HEK293 (cell line): ENCODE data around the gene ZNF747.
A peak's percentile ranks its signal among the peaks of the same experiment; 100 is the strongest.

Experiments
- CTCF ChIA-PET: fragments of 350-600 bp; formaldehyde crosslinking; extraction: SDS; loops from one replicate; lab custom pipeline; 2021; ENCODE audit warnings: antibody characterized with exemption; lab: Yijun Ruan, JAX
- POLR2A ChIA-PET: fragments of 300-600 bp; formaldehyde crosslinking; extraction: SDS; loops from one replicate; lab custom pipeline; 2020; ENCODE audit warnings: antibody characterized with exemption, inconsistent platforms; lab: Yijun Ruan, JAX
- H3K27ac ChIP-seq: fragments of 200-500 bp; sonication (Bioruptor generic); 2 replicates; pipeline ENCODE4 v1.5.1; 2014; ENCODE audit warnings: low read depth, low read length, control low read depth, inconsistent platforms; ENCODE audit errors: extremely low read depth
- H3K36me3 ChIP-seq, 2 experiments: fragments of 200-500 bp in 1 of 2; sonication (Bioruptor generic) in 1 of 2; 1 replicate in 1 of 2; 2 replicates in 1 of 2; pipeline ENCODE4 v1.5.1; 2014 to 2017; ENCODE audit warnings: inconsistent platforms in 2 of 2, low read length in 2 of 2; ENCODE audit not compliant: control insufficient read depth in 2 of 2, insufficient read depth in 1 of 2
- H3K4me1 ChIP-seq: fragments of 200-500 bp; sonication (Bioruptor generic); 2 replicates; pipeline ENCODE4 v1.5.1; 2014; ENCODE audit warnings: mild to moderate bottlenecking, low read length, inconsistent platforms; ENCODE audit not compliant: control insufficient read depth, insufficient read depth
- H3K4me3 ChIP-seq: 2 replicates; pipeline ENCODE4 v1.5.1; 2011; ENCODE audit warnings: low read depth, mild to moderate bottlenecking, control low read depth, low read length, moderate library complexity
- H3K9me3 ChIP-seq: fragments of 200-500 bp; sonication (Bioruptor generic); 2 replicates; pipeline ENCODE4 v1.5.1; 2014; ENCODE audit warnings: low read depth, low read length, inconsistent platforms; ENCODE audit not compliant: control insufficient read depth, insufficient read depth
- EGR2 ChIP-seq: fragments of 450-650 bp; formaldehyde crosslinking; IDR thresholded peaks from 2 replicates; pipeline ENCODE4 v1.5.1; 2016; ENCODE audit warnings: low read depth, missing biosample characterization, missing genetic modification characterization
- GLIS1 ChIP-seq: fragments of 450-650 bp; formaldehyde crosslinking; IDR thresholded peaks from 2 replicates; pipeline ENCODE4 v1.5.1; 2016; ENCODE audit warnings: missing biosample characterization, missing genetic modification characterization
- GLIS2 ChIP-seq: fragments of 450-650 bp; formaldehyde crosslinking; IDR thresholded peaks from 2 replicates; pipeline ENCODE4 v1.5.1; 2016; ENCODE audit warnings: missing biosample characterization, missing genetic modification characterization
- IKZF3 ChIP-seq: fragments of 450-650 bp; IDR thresholded peaks from 2 replicates; pipeline ENCODE4 v1.5.0; 2018; ENCODE audit warnings: missing biosample characterization, mild to moderate bottlenecking, missing genetic modification characterization, moderate library complexity
- OSR2 ChIP-seq: fragments of 450-650 bp; formaldehyde crosslinking; IDR thresholded peaks from 2 replicates; pipeline ENCODE4 v1.5.1; 2016; ENCODE audit warnings: missing biosample characterization, missing genetic modification characterization
- SP2 ChIP-seq: fragments of 450-650 bp; formaldehyde crosslinking; IDR thresholded peaks from 2 replicates; pipeline ENCODE4 v1.5.1; 2016; ENCODE audit warnings: missing biosample characterization, missing genetic modification characterization
- SP7 ChIP-seq: fragments of 450-650 bp; formaldehyde crosslinking; IDR thresholded peaks from 2 replicates; pipeline ENCODE4 v1.5.1; 2016; ENCODE audit warnings: missing biosample characterization, missing genetic modification characterization
- WT1 ChIP-seq: fragments of 450-650 bp; formaldehyde crosslinking; IDR thresholded peaks from 2 replicates; pipeline ENCODE4 v1.5.1; 2016; ENCODE audit warnings: missing biosample characterization, missing genetic modification characterization
- ZBTB17 ChIP-seq: fragments of 450-650 bp; formaldehyde crosslinking; IDR thresholded peaks from 2 replicates; pipeline ENCODE4 v1.5.1; 2016; ENCODE audit warnings: missing biosample characterization, missing genetic modification characterization
- ZEB2 ChIP-seq: fragments of 450-650 bp; formaldehyde crosslinking; IDR thresholded peaks from 2 replicates; pipeline ENCODE4 v1.5.1; 2016; ENCODE audit warnings: missing biosample characterization, missing genetic modification characterization
- ZFHX2 ChIP-seq: fragments of 450-650 bp; formaldehyde crosslinking; conservative IDR thresholded peaks from 2 replicates; pipeline ENCODE4 v1.5.1; 2016; ENCODE audit warnings: missing biosample characterization, missing genetic modification characterization
- ZIC2 ChIP-seq: fragments of 450-650 bp; formaldehyde crosslinking; IDR thresholded peaks from 2 replicates; pipeline ENCODE4 v1.5.1; 2016; ENCODE audit warnings: missing biosample characterization, missing genetic modification characterization
- ZNF2 ChIP-seq: fragments of 450-650 bp; formaldehyde crosslinking; IDR thresholded peaks from 2 replicates; pipeline ENCODE4 v1.5.1; 2016; ENCODE audit warnings: missing biosample characterization, missing genetic modification characterization
- ZNF214 ChIP-seq: fragments of 450-650 bp; formaldehyde crosslinking; IDR thresholded peaks from 2 replicates; pipeline ENCODE4 v1.5.1; 2017; ENCODE audit warnings: missing biosample characterization, mild to moderate bottlenecking, missing genetic modification characterization, borderline replicate concordance
- ZNF223 ChIP-seq: fragments of 450-650 bp; formaldehyde crosslinking; IDR thresholded peaks from 2 replicates; pipeline ENCODE4 v1.5.1; 2016; ENCODE audit warnings: missing biosample characterization, missing genetic modification characterization
- ZNF324 ChIP-seq: fragments of 450-650 bp; formaldehyde crosslinking; IDR thresholded peaks from 2 replicates; pipeline ENCODE4 v1.5.1; 2016; ENCODE audit warnings: missing biosample characterization, missing genetic modification characterization
- ZNF341 ChIP-seq: fragments of 450-650 bp; formaldehyde crosslinking; IDR thresholded peaks from 2 replicates; pipeline ENCODE4; 2016; ENCODE audit warnings: low read depth, missing biosample characterization, missing genetic modification characterization
- ZNF366 ChIP-seq: fragments of 450-650 bp; formaldehyde crosslinking; conservative IDR thresholded peaks from 2 replicates; pipeline ENCODE4 v1.5.1; 2016; ENCODE audit warnings: missing biosample characterization, missing genetic modification characterization
- ZNF391 ChIP-seq: fragments of 450-650 bp; formaldehyde crosslinking; IDR thresholded peaks from 2 replicates; pipeline ENCODE4 v1.5.1; 2016; ENCODE audit warnings: low read depth, missing biosample characterization, missing genetic modification characterization, borderline replicate concordance
- ZNF394 ChIP-seq: fragments of 450-650 bp; formaldehyde crosslinking; IDR thresholded peaks from 2 replicates; pipeline ENCODE4 v1.5.1; 2016; ENCODE audit warnings: missing biosample characterization, missing genetic modification characterization, mild to moderate bottlenecking, moderate library complexity, borderline replicate concordance
- ZNF600 ChIP-seq: fragments of 450-650 bp; formaldehyde crosslinking; IDR thresholded peaks from 2 replicates; pipeline ENCODE4 v1.5.1; 2016; ENCODE audit warnings: missing biosample characterization, missing genetic modification characterization
- ZNF610 ChIP-seq: fragments of 450-650 bp; formaldehyde crosslinking; IDR thresholded peaks from 2 replicates; pipeline ENCODE4 v1.5.1; 2016; ENCODE audit warnings: missing biosample characterization, missing genetic modification characterization, borderline replicate concordance
- ZNF670 ChIP-seq: fragments of 450-650 bp; formaldehyde crosslinking; IDR thresholded peaks from 2 replicates; pipeline ENCODE4 v1.5.1; 2016; ENCODE audit warnings: missing biosample characterization, missing genetic modification characterization, low read depth
- ZNF701 ChIP-seq: fragments of 450-650 bp; formaldehyde crosslinking; IDR thresholded peaks from 2 replicates; pipeline ENCODE4 v1.5.1; 2016; ENCODE audit warnings: missing biosample characterization, missing genetic modification characterization
- ZNF76 ChIP-seq: fragments of 450-650 bp; formaldehyde crosslinking; IDR thresholded peaks from 2 replicates; pipeline ENCODE4; 2016; ENCODE audit warnings: low read depth, missing biosample characterization, missing genetic modification characterization, borderline replicate concordance
- ZNF777 ChIP-seq: fragments of 450-650 bp; formaldehyde crosslinking; IDR thresholded peaks from 2 replicates; pipeline ENCODE4 v1.5.1; 2017; ENCODE audit warnings: missing biosample characterization, missing genetic modification characterization, borderline replicate concordance
- ZSCAN23 ChIP-seq: fragments of 450-650 bp; formaldehyde crosslinking; IDR thresholded peaks from 2 replicates; pipeline ENCODE4 v1.5.1; 2016; ENCODE audit warnings: missing biosample characterization, missing genetic modification characterization
- TF ChIP-seq, protein P1 (sequence below): fragments of 450-650 bp; formaldehyde crosslinking; IDR thresholded peaks from 2 replicates; pipeline ENCODE4 v1.5.1; 2017; ENCODE audit warnings: missing biosample characterization, missing genetic modification characterization
- TF ChIP-seq, protein P2 (sequence below): fragments of 450-650 bp; formaldehyde crosslinking; IDR thresholded peaks from 2 replicates; pipeline ENCODE4 v1.5.1; 2017; ENCODE audit warnings: missing biosample characterization, missing genetic modification characterization
- TF ChIP-seq, protein P3 (sequence below): fragments of 450-650 bp; formaldehyde crosslinking; IDR thresholded peaks from 2 replicates; pipeline ENCODE4 v1.5.1; 2016; ENCODE audit warnings: missing biosample characterization, missing genetic modification characterization
- TF ChIP-seq, protein P4 (sequence below): fragments of 450-650 bp; formaldehyde crosslinking; IDR thresholded peaks from 2 replicates; pipeline ENCODE4 v1.5.1; 2016; ENCODE audit warnings: missing biosample characterization, missing genetic modification characterization

Gene ZNF747

DNA sequence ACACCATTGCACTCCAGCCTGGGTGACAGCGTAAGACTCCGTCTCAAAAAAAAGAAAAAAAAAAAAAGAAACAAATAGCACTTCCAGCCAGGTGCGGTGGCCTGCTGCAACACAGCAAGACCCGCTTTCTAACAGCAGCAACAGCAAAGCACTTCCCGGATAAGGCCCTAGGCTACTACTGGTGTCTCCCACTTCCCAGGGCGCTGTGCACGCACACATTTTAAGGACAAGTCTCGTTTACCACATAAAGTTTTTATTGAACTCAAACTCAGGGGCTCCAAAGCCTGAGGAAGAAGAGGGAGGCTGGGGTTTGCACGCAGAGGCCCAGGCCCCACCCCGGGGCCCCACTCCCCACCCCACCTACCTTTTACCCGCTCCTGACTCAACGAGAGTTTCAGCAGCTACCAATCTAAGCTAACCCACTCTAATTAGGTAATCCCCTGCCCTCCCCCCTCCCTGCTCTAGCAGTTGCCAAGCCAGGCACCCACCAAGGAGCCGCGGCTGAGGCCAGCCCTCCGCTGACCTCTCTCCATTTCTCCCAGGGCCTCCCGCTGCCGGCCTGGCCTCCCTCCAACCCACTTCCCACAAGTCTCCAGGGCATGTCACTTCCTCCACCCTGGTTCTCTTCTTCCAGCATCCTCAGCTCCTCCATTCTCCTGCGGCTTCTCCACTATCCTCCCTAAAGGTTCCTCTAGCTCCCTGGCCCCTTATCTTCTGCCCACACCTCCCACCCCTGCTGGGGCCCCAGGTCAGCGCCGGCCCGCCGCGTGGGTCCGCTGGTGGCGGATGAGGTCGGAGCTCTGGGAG is 10.7 kb downstream of the ZNF747 start:
- POLR2A ChIA-PET: interaction anchor here (0.6 to 2.1 kb wide), 11 partner anchors 10 to 473 kb away, joined by 3 to 9 read pairs (median 4); partner anchors contain the start of genes CD2BP2, TBX6, ZNF688 and ZNF764
- H3K4me3 ChIP-seq: no peak overlapping the region
- CTCF ChIA-PET: interaction anchor here (1.3 kb wide), 1 partner anchor 75 kb away, joined by 3 read pairs; no protein-coding TSS in a partner anchor
- H3K36me3 ChIP-seq: peaks cover 0 to 14% of the 10 kb centered on the region in 2 experiments; a peak in 1 of 3 replicates
- no peaks in the 10 kb centered on the region for H3K9me3 ChIP-seq
- H3K27ac ChIP-seq: no peak overlapping the region
- H3K4me1 ChIP-seq: peaks cover 9% of the 10 kb centered on the region
- peak; percentile 25; the same call in 1 of the 2 replicates for TF ChIP-seq SP2 (tag by site-specific recombination)
- TF ChIP-seq IKZF3 (tag by site-specific recombination): peak; percentile 55; the same call in 1 of the 2 replicates
- 0 out of 2 replicates have a peak, but pooled peaks have one; percentile 35 for TF ChIP-seq ZNF600 (tag by site-specific recombination)
- TF ChIP-seq ZNF341 (tag by site-specific recombination): 0 out of 2 replicates have a peak, but pooled peaks have one; percentile 8
- TF ChIP-seq, protein P1, sequence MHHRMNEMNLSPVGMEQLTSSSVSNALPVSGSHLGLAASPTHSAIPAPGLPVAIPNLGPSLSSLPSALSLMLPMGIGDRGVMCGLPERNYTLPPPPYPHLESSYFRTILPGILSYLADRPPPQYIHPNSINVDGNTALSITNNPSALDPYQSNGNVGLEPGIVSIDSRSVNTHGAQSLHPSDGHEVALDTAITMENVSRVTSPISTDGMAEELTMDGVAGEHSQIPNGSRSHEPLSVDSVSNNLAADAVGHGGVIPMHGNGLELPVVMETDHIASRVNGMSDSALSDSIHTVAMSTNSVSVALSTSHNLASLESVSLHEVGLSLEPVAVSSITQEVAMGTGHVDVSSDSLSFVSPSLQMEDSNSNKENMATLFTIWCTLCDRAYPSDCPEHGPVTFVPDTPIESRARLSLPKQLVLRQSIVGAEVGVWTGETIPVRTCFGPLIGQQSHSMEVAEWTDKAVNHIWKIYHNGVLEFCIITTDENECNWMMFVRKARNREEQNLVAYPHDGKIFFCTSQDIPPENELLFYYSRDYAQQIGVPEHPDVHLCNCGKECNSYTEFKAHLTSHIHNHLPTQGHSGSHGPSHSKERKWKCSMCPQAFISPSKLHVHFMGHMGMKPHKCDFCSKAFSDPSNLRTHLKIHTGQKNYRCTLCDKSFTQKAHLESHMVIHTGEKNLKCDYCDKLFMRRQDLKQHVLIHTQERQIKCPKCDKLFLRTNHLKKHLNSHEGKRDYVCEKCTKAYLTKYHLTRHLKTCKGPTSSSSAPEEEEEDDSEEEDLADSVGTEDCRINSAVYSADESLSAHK (tag by site-specific recombination): 0 out of 2 replicates have a peak, but pooled peaks have one; percentile 20
- TF ChIP-seq, protein P2, sequence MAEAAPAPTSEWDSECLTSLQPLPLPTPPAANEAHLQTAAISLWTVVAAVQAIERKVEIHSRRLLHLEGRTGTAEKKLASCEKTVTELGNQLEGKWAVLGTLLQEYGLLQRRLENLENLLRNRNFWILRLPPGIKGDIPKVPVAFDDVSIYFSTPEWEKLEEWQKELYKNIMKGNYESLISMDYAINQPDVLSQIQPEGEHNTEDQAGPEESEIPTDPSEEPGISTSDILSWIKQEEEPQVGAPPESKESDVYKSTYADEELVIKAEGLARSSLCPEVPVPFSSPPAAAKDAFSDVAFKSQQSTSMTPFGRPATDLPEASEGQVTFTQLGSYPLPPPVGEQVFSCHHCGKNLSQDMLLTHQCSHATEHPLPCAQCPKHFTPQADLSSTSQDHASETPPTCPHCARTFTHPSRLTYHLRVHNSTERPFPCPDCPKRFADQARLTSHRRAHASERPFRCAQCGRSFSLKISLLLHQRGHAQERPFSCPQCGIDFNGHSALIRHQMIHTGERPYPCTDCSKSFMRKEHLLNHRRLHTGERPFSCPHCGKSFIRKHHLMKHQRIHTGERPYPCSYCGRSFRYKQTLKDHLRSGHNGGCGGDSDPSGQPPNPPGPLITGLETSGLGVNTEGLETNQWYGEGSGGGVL (tag by site-specific recombination): peak; percentile 48
- TF ChIP-seq ZNF701 (tag by site-specific recombination): no peak
- TF ChIP-seq ZNF777 (tag by site-specific recombination): no peak
- TF ChIP-seq, protein P3, sequence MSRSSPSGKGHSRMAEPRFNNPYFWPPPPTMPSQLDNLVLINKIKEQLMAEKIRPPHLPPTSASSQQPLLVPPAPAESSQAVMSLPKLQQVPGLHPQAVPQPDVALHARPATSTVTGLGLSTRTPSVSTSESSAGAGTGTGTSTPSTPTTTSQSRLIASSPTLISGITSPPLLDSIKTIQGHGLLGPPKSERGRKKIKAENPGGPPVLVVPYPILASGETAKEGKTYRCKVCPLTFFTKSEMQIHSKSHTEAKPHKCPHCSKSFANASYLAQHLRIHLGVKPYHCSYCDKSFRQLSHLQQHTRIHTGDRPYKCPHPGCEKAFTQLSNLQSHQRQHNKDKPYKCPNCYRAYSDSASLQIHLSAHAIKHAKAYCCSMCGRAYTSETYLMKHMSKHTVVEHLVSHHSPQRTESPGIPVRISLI (tag by site-specific recombination): no peak
- no peak for TF ChIP-seq WT1 (tag by site-specific recombination)
- TF ChIP-seq ZNF610 (tag by site-specific recombination): 0 out of 2 replicates have a peak, but pooled peaks have one; percentile 23
- TF ChIP-seq EGR2: peak; percentile 92
- peak; percentile 87 for TF ChIP-seq ZNF76 (tag by site-specific recombination)
- peak; percentile 35; the same call in 1 of the 2 replicates for TF ChIP-seq GLIS1 (tag by site-specific recombination)
- no peak for TF ChIP-seq ZNF214
- peak; percentile 17; the same call in 1 of the 2 replicates for TF ChIP-seq ZBTB17 (tag by site-specific recombination)
- TF ChIP-seq ZNF670 (tag by site-specific recombination): no peak
- 0 out of 2 replicates have a peak, but pooled peaks have one; percentile 49 for TF ChIP-seq ZEB2 (tag by site-specific recombination)
- TF ChIP-seq ZNF324 (tag by site-specific recombination): no peak
- peak; percentile 95 for TF ChIP-seq ZIC2 (tag by site-specific recombination)
- TF ChIP-seq GLIS2 (tag by site-specific recombination): peak; percentile 65
- TF ChIP-seq ZNF366 (tag by site-specific recombination): 0 out of 2 replicates have a peak, but pooled peaks have one; percentile 11
- TF ChIP-seq ZFHX2: peak; percentile 86
- TF ChIP-seq ZSCAN23 (tag by site-specific recombination): no peak
- TF ChIP-seq, protein P4, sequence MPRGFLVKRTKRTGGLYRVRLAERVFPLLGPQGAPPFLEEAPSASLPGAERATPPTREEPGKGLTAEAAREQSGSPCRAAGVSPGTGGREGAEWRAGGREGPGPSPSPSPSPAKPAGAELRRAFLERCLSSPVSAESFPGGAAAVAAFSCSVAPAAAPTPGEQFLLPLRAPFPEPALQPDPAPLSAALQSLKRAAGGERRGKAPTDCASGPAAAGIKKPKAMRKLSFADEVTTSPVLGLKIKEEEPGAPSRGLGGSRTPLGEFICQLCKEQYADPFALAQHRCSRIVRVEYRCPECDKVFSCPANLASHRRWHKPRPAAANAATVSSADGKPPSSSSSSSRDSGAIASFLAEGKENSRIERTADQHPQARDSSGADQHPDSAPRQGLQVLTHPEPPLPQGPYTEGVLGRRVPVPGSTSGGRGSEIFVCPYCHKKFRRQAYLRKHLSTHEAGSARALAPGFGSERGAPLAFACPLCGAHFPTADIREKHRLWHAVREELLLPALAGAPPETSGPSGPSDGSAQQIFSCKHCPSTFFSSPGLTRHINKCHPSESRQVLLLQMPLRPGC (tag by site-specific recombination): no peak
- TF ChIP-seq ZNF223 (tag by site-specific recombination): no peak
- TF ChIP-seq ZNF391 (tag by site-specific recombination): 0 out of 2 replicates have a peak, but pooled peaks have one; percentile 60
- TF ChIP-seq OSR2 (tag by site-specific recombination): peak; percentile 47
- TF ChIP-seq ZNF394: peak; percentile 99
- TF ChIP-seq SP7: 0 out of 2 replicates have a peak, but pooled peaks have one; percentile 29
- TF ChIP-seq ZNF2 (tag by site-specific recombination): 0 out of 2 replicates have a peak, but pooled peaks have one; percentile 42
